Type B pancreatic cell (in vitro differentiated cells): ENCODE results near the gene NF2. TPM values are rescaled to one million over a fixed set of nuclear protein-coding genes. Genes with fewer than 3 reads are reported as not detected.

Experiments
- DNase-seq: peaks from one replicate; pipeline ENCODE4 v3.0.0; 2021; ENCODE audit warnings: mixed read lengths; ENCODE audit not compliant: unreplicated experiment; ENCODE audit errors: extremely low spot score
- H3K27ac Mint-ChIP-seq: 2 replicates; pipeline ENCODE4 v1.8.0; 2021; ENCODE audit warnings: mild to moderate bottlenecking, mixed read lengths
- H3K27me3 Mint-ChIP-seq: 2 replicates; pipeline ENCODE4 v1.8.0; 2021; ENCODE audit warnings: mixed read lengths
- H3K36me3 Mint-ChIP-seq: 2 replicates; pipeline ENCODE4 v1.8.0; 2021; ENCODE audit warnings: mixed read lengths
- H3K4me1 Mint-ChIP-seq: one replicate; pipeline ENCODE4 v1.8.0; 2021; ENCODE audit warnings: mixed read lengths; ENCODE audit not compliant: unreplicated experiment
- H3K4me3 Mint-ChIP-seq: 2 replicates; pipeline ENCODE4 v1.8.0; 2021; ENCODE audit warnings: mild to moderate bottlenecking, mixed read lengths
- H3K9me3 Mint-ChIP-seq: 2 replicates; pipeline ENCODE4 v1.8.0; 2021; ENCODE audit warnings: mixed read lengths
- total RNA-seq: library from RNA; stranded (reverse); gene quantifications from 2 replicates; pipeline ENCODE4 v1.2.1, GENCODE V29; 2021; ENCODE audit warnings: low replicate concordance
- TF ChIP-seq, protein P1 (sequence below): fragments of 200-600 bp; sonication (generic); conservative IDR thresholded peaks from 2 replicates; pipeline ENCODE4 v1.5.0; 2021; ENCODE audit warnings: antibody characterized with exemption, mild to moderate bottlenecking

Gene NF2
- total RNA-seq, 1 donor from 2014 or later = 45.6 TPM

DNA sequence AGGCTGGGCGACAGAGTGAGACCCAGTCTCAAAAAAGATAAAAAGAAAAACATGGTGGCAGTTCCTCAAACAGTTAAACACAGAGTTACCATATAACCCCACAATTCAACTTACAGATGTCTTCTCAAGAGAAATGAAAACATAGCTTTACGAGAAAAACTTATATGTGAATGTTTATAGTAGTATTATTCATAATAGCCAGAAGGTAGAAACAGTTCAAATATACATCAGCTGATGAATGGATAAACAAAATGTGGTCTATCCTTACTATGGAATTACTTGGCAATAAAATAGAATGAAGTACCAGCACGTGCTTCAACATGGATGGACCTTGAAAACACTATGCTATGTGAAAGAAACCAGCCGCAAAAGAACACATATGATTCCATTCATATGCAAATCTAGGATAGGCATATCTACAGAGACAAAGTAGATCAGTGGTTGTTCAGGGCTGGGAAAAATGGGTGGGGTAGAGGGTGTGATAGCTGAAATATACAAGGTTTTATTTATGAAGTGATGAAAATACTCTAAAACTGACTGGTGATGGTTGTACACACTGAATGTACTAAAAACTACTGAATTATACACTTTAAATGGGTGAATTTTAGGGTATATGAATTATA, 12.4 kb downstream of the NF2 start:
- Mint-ChIP-seq H3K27me3 (no peaks in the 10 kb centered on the region), H3K36me3 (peaks cover 3% of the 10 kb centered on the region), H3K27ac (no peak overlapping the region), H3K9me3 (no peaks in the 10 kb centered on the region), H3K4me3 (no peak overlapping the region), H3K4me1 (peaks cover 18% of the 10 kb centered on the region)
- TF ChIP-seq, protein P1, sequence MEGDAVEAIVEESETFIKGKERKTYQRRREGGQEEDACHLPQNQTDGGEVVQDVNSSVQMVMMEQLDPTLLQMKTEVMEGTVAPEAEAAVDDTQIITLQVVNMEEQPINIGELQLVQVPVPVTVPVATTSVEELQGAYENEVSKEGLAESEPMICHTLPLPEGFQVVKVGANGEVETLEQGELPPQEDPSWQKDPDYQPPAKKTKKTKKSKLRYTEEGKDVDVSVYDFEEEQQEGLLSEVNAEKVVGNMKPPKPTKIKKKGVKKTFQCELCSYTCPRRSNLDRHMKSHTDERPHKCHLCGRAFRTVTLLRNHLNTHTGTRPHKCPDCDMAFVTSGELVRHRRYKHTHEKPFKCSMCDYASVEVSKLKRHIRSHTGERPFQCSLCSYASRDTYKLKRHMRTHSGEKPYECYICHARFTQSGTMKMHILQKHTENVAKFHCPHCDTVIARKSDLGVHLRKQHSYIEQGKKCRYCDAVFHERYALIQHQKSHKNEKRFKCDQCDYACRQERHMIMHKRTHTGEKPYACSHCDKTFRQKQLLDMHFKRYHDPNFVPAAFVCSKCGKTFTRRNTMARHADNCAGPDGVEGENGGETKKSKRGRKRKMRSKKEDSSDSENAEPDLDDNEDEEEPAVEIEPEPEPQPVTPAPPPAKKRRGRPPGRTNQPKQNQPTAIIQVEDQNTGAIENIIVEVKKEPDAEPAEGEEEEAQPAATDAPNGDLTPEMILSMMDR = no peak
- no peak for DNase-seq

DNA sequence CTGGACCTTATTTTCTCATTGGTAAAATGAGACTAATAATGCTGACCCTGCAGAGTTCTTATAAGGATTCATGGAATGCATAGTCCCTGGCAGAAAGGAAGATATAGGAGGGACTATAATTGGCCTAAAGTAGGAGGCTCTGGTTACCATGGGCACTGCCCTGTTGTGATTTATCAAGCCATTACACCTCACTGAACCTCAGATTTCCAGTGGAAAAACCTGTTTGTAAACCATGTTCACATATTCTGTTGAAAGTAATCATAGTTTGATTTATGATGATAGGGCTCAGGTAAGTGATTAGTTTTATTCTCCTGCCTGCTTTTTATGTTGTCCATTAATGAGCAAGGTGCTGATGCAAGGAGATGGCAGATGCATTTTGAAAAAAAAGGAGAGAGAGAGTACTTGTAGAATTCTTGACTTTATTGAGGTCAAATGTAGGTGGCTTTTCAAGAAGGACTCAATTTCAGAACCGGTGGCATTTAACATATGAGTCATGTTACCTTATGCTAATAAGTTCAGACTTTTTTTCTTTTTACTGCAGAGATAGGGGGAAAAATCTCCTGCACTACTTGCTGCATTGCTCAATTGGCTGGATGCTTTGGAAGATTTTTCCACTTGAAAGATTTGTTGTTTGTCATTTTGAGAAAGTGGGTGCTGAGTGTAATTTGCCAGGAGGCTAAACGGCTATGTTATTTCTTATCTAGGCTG, 14.6 kb downstream of the NF2 start:
- DNase-seq = no peak
- Mint-ChIP-seq H3K36me3 (peaks cover 4% of the 10 kb centered on the region), H3K27ac (peak overlapping the region; percentile 89), H3K4me3 (peak overlapping the region; percentile 22), H3K4me1 (peaks cover 30% of the 10 kb centered on the region), H3K9me3 (peaks cover 4% of the 10 kb centered on the region), H3K27me3 (no peaks in the 10 kb centered on the region)
- TF ChIP-seq, protein P1 = no peak

DNA sequence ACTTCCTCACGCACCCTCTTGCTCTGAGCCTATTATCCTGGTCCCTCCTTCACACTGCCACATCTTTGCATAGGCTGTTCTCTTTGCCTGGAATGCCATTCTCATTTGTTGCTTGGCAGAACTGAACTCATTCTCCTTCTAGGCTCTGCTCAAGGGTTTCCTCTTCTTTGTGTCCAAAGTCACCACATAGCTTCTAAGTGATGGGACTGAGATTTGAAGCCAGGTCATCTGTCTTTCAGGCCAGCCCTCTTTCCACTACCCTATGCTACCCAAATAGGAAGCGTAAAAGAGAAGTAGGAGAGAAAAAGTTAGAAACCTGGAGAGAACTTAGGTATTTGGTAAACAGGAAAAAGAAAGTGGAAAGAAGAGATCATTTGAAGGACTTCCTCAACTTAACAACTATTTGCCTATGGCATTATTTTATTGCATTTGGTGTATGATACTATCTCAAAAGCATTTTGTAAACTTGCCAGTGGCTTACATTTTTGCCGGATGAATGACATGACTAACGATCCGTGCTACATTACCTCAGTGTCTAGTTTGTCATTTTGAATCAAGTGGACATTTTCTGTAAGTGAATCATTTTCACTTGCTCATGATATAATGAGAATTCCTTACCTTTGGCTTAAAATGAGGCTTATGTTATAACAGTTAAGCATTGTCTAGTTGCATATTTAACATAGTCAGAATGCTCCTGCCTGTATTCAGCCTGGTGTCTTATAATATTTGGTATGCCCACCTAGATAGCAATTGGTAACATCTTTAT, 18.5 kb downstream of the NF2 start:
- Mint-ChIP-seq H3K4me3 (peak overlapping the region; percentile 62), H3K27me3 (no peaks in the 10 kb centered on the region), H3K27ac (peak overlapping the region; percentile 88), H3K9me3 (peaks cover 4% of the 10 kb centered on the region), H3K4me1 (peaks cover 63% of the 10 kb centered on the region), H3K36me3 (peaks cover 8% of the 10 kb centered on the region)
- TF ChIP-seq, protein P1 = no peak
- DNase-seq = no peak

DNA sequence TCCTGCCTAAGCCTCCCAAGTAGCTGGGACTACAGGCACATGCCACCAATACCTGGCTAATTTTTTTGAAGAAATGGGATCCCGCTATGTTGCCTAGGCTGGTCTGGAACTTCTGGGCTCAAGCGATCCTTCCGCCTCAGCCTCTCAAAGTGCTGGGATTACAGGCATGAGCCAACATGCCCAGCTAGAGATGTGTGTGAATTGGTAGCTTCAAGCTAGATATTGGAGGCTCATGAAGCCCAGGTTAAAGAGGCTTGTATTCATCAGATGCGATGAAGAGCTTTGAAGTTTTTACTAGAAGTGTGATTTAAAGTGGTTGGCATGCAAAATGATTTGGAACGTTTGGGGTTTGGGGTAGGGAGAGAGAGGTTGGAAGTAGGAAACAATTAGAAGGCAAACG, 19.6 kb downstream of the NF2 start:
- peaks cover 57% of the 10 kb centered on the region for H3K4me1 Mint-ChIP-seq

DNA sequence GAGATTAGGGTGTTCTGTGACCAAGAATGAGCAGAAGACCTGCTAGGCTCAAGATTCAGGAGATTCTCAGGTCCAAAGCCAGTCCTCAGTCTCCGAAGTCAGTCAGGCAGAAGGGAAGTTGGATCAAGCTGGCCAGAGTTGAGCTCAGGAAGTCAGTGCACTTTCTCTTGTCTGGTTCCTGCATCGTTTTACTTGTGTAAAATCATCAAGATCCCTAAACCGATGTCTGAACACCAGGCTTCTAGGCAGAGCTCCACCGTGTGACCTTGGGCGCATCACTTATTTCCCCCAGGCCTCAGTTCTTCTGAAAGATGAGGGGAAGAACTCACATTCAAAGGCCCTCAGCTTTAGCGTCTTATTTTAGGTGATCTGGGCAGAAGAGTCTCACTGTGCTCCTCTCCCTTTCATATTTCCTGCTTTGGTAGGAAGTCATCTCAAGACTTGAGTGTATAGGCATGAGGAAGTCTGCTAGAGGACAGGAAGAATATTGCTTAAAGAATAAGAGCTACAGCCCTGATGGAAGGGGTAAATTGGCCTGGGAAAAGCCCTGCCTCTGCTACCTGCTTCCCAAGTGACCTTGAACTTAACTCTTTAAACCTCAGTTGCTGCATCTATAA, 20.2 kb downstream of the NF2 start:
- no peak overlapping the region for H3K4me3 Mint-ChIP-seq
- no peak for DNase-seq
- H3K9me3 Mint-ChIP-seq = peaks cover 4% of the 10 kb centered on the region
- H3K27ac Mint-ChIP-seq = no peak overlapping the region
- no peaks in the 10 kb centered on the region for H3K27me3 Mint-ChIP-seq
- H3K36me3 Mint-ChIP-seq = peaks cover 10% of the 10 kb centered on the region
- peaks cover 51% of the 10 kb centered on the region for H3K4me1 Mint-ChIP-seq
- TF ChIP-seq, protein P1 = no peak

More for the DNA sequence above, 19.6 kb downstream of the NF2 start:
- H3K27ac Mint-ChIP-seq = no peak overlapping the region
- no peak overlapping the region for H3K4me3 Mint-ChIP-seq
- peaks cover 8% of the 10 kb centered on the region for H3K36me3 Mint-ChIP-seq
- TF ChIP-seq, protein P1 = no peak
- no peak for DNase-seq
- H3K27me3 Mint-ChIP-seq = no peaks in the 10 kb centered on the region
- H3K9me3 Mint-ChIP-seq = peaks cover 4% of the 10 kb centered on the region
